Karpas-422 (cell line): Measurements from ENCODE around the gene CASQ2. TPM values are rescaled to one million over a fixed set of nuclear protein-coding genes. Genes with fewer than 3 reads are reported as not detected.

ENCODE experiments used
- DNase-seq: peaks from one replicate; pipeline ENCODE4 v3.0.0-alpha.2; 2015
- H2AFZ ChIP-seq: fragments of 200-600 bp; sonication (generic); 2 replicates; pipeline ENCODE4 v1.6.1; 2014; ENCODE audit warnings: antibody characterized with exemption, low read length, mixed read lengths
- H3K27ac ChIP-seq: fragments of 200-600 bp; sonication (generic); 2 replicates; pipeline ENCODE4 v1.5.1; 2014; ENCODE audit warnings: mild to moderate bottlenecking, low read length, moderate library complexity
- H3K27me3 ChIP-seq: fragments of 200-600 bp; sonication (generic); 2 replicates; pipeline ENCODE4 v1.6.1; 2014; ENCODE audit warnings: low read length, mixed read lengths
- H3K36me3 ChIP-seq: fragments of 200-600 bp; sonication (generic); 2 replicates; pipeline ENCODE4 v1.6.1; 2014; ENCODE audit warnings: low read length, mixed read lengths; ENCODE audit not compliant: insufficient read depth
- H3K4me1 ChIP-seq: fragments of 200-600 bp; sonication (generic); 2 replicates; pipeline ENCODE4 v1.6.1; 2014; ENCODE audit warnings: mild to moderate bottlenecking, low read length, mixed read lengths
- H3K4me2 ChIP-seq: fragments of 200-600 bp; sonication (generic); 2 replicates; pipeline ENCODE4 v1.6.1; 2014; ENCODE audit warnings: low read length, low read depth, mild to moderate bottlenecking; ENCODE audit not compliant: poor library complexity, severe bottlenecking
- H3K4me3 ChIP-seq: fragments of 200-600 bp; sonication (generic); 2 replicates; pipeline ENCODE4 v1.5.1; 2014; ENCODE audit warnings: mild to moderate bottlenecking, antibody characterized with exemption, low read length, mixed read lengths
- H3K79me2 ChIP-seq: fragments of 200-600 bp; sonication (generic); 2 replicates; pipeline ENCODE4 v1.6.1; 2014; ENCODE audit warnings: mild to moderate bottlenecking, low read length, mixed read lengths
- H3K9ac ChIP-seq: fragments of 200-600 bp; sonication (generic); 2 replicates; pipeline ENCODE4 v1.6.0; 2014; ENCODE audit warnings: low read length
- H3K9me2 ChIP-seq: fragments of 200-600 bp; sonication (generic), shearing (Covaris generic); replicated peaks from 2 replicates; pipeline ENCODE4 v1.6.0; 2014; ENCODE audit warnings: mild to moderate bottlenecking, low read length, moderate library complexity; ENCODE audit not compliant: insufficient read depth
- H3K9me3 ChIP-seq: fragments of 300-700, 200-600 bp; sonication (generic); 2 replicates; pipeline ENCODE4 v1.6.1; 2014; ENCODE audit warnings: low read length, mixed read lengths
- H4K20me1 ChIP-seq: fragments of 200-600 bp; sonication (generic); 2 replicates; pipeline ENCODE4 v1.6.1; 2014; ENCODE audit warnings: mild to moderate bottlenecking, antibody characterized with exemption, low read length, low read depth; ENCODE audit not compliant: insufficient read depth
- total RNA-seq: library from RNA; depleted of rRNA; stranded (reverse); fragments of >200 nt; shearing (Covaris generic); gene quantifications from 2 replicates; pipeline ENCODE4 v1.2.3, GENCODE V29; 2014; ENCODE audit warnings: low replicate concordance

Gene CASQ2
- total RNA-seq, 1 experiment from 2014 or later: not detected

DNA sequence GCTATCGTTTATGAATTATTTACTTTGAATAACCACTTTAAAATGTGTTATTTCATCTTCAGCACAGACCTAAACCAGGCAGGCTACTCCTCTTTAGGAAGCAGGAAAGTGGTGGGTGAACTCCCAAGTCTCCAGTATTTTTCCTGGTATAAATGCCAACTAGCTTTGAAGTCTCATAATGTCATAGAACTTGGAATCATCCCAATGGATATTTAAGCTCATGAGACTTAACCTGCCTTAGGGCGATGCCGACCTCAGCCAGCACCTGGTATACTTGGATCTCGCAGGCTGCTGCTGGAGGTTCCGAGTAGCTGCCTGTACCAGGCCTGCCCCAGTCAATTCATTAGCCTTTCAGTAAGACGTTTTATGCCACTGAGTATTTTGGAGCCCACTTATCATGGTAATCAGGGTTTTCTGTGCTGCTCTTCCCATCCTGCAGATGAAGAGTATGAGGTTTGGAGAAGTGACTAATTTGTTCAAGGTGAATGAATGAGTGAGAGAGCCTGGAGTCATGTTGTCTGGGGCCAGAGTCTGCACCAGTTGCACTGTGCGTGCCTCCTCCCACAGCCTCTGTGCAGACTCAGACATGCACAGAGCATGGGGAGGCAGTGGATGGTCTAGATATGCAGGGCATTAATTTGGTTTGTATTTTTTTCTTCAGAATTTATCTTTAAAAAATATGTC lies 91.9 kb downstream of the CASQ2 start:
- Histone ChIP-seq H3K9me2 (no peaks in the 10 kb centered on the region), H3K4me1 (no peaks in the 10 kb centered on the region), H3K4me2 (no peak overlapping the region), H3K9ac (no peak overlapping the region), H3K79me2 (no peaks in the 10 kb centered on the region), H3K4me3 (no peak overlapping the region), H4K20me1 (no peaks in the 10 kb centered on the region), H2AFZ (no peak overlapping the region), H3K27ac (no peak overlapping the region), H3K9me3 (no peaks in the 10 kb centered on the region), H3K36me3 (no peaks in the 10 kb centered on the region), H3K27me3 (no peaks in the 10 kb centered on the region)
- no peak for DNase-seq

DNA sequence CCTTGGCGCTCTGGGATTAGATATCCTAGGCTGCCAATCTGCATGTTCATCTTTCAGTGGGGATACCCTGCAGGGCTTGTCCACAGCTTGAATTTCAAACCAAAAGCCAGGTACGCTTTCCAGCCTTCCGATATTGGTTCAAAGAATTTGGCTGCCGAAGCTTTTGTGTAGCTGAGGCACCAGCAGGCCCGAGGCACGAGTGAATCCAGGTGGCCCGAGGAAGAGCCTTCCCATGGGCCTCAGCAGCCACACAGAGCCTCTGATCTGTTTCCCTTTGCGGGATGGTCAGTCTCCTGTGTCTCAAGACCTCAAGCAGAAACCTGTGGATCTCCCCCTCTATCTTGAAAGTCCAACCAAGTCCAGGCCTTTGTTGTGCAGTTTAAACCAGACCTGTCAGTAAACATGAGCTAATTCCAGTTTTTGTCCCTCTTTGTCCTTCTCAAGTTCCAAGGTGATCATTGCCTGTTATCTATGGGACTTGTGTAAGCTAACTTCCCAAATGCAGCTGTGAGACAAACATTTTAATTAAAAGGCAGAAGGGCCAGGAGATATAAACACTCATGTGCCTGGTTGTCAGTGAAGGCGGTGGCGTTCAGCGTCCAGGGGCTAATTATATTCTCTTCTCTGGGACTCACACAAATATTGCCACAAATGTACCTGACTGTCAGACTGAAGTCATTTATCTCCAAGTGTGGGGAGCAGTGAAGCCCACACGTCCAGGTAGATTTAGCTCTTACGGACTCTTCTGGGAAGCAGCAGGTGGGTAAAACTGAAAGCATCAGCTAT lies 96.1 kb downstream of the CASQ2 start:
- H2AFZ ChIP-seq: no peak overlapping the region
- H4K20me1 ChIP-seq: no peaks in the 10 kb centered on the region
- no peaks in the 10 kb centered on the region for H3K9me2 ChIP-seq
- H3K36me3 ChIP-seq: no peaks in the 10 kb centered on the region
- no peak for DNase-seq
- no peaks in the 10 kb centered on the region for H3K27me3 ChIP-seq
- no peak overlapping the region for H3K27ac ChIP-seq
- H3K9me3 ChIP-seq: no peaks in the 10 kb centered on the region
- H3K9ac ChIP-seq: no peak overlapping the region
- no peaks in the 10 kb centered on the region for H3K79me2 ChIP-seq
- H3K4me1 ChIP-seq: no peaks in the 10 kb centered on the region
- H3K4me2 ChIP-seq: no peak overlapping the region
- H3K4me3 ChIP-seq: no peak overlapping the region

DNA sequence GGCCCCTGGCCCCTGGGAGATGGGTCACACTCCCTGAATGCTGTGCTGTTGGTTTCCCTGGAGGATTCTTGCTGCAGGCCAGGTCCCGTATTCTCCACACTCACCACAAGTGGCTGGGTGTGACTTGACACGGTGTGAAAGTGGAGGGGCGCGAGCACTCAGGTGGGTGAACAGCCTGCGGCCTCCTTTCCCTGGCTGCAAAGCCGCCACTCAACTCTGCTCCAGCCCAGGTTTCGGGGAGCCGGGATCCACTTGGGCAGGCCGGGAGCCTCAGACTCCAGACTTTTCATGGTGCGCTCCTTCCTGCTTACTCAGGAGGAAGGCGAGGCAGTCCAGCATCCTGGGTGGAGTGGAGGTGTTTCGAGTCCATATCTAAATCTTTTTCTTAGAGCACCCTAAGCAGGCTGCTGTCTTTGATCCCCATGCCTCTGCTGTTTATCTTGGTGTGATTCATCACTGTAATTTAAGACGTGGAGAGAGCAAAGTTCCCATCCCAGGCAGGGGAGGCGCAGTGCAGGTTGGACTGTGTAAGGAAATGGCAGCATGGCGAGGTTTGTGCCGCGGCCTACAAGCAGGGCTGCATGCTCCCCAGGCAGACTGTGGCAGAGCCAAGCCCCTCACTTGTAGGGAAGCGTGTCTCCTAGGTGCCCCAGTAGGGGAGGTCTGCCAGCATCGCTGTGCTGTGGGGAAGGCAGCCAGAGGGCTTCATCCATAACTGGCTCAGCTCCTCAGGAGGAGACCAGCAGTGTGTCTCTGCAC lies 97.2 kb downstream of the CASQ2 start:
- Histone ChIP-seq H3K9me3 (no peaks in the 10 kb centered on the region), H3K4me2 (no peak overlapping the region), H3K36me3 (no peaks in the 10 kb centered on the region)

DNA sequence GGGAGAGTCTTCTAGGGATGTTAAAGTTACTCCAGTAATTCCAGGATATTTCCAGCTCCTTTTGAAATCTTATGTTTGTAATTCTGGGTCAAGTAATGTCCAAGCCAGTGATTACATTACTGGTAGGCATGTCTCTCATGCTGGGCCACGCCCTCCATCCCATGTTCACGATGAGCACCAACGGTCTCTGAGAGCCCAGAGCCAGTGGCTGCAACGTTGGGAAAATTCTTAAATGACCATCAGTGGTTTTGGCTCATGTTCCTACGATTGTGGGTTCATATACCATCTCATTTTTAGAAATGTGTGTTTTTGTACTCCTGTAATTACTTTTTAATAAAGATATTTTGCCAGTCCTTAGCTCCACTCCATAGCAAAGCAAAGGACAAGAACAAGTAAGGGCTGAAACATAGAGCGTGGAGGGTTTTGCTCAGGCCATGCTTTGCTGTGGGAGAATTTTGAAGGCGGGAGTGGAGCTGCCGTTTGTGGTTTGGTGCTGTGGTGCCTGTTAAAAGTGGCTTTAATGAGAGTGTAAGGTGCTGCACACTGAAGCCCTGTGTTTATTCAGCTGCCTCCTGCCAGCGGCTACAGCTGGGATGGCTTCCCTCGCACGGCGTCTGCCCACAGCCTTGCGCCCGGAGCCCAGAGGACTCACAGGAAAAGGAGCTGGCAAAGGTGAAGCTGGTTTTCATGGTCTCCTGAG lies 97.9 kb downstream of the CASQ2 start:
- H3K36me3 ChIP-seq: no peaks in the 10 kb centered on the region
- H3K4me2 ChIP-seq: no peak overlapping the region
- no peaks in the 10 kb centered on the region for H4K20me1 ChIP-seq
- H3K9me2 ChIP-seq: no peaks in the 10 kb centered on the region
- no peaks in the 10 kb centered on the region for H3K9me3 ChIP-seq
- no peak for DNase-seq
- H3K4me1 ChIP-seq: no peaks in the 10 kb centered on the region
- H3K27me3 ChIP-seq: no peaks in the 10 kb centered on the region
- H3K9ac ChIP-seq: no peak overlapping the region
- no peak overlapping the region for H3K27ac ChIP-seq
- H2AFZ ChIP-seq: no peak overlapping the region
- no peak overlapping the region for H3K4me3 ChIP-seq
- no peaks in the 10 kb centered on the region for H3K79me2 ChIP-seq

More for the DNA sequence above, 97.2 kb downstream of the CASQ2 start:
- no peak overlapping the region for H3K27ac ChIP-seq
- no peaks in the 10 kb centered on the region for H3K79me2 ChIP-seq
- H3K9me2 ChIP-seq: no peaks in the 10 kb centered on the region
- no peak overlapping the region for H2AFZ ChIP-seq
- no peak overlapping the region for H3K9ac ChIP-seq
- no peak overlapping the region for H3K4me3 ChIP-seq
- H3K4me1 ChIP-seq: no peaks in the 10 kb centered on the region
- H4K20me1 ChIP-seq: no peaks in the 10 kb centered on the region
- no peaks in the 10 kb centered on the region for H3K27me3 ChIP-seq
- DNase-seq: no peak

DNA sequence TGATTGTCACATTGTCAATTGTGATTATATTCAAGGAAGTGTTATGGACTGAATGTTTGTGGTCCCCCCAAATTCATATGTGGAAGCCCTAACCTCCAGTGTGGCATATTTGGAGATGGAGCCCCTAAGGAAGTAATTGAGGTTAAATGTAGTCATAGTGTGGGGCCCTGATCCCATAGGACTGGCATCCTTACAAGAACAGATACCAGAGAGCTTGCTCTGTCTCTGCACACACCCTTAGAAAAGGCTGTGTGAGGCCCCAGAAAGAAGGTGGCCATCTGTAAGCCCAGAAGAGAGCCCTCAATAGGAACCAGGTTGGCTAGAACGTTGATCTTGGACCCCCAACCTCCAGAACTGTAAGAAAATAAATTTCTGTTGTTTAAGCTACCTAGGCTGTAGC lies 98.6 kb downstream of the CASQ2 start:
- Histone ChIP-seq H4K20me1 (no peaks in the 10 kb centered on the region), H3K9ac (no peak overlapping the region), H3K27ac (no peak overlapping the region), H2AFZ (no peak overlapping the region), H3K36me3 (no peaks in the 10 kb centered on the region), H3K9me3 (no peaks in the 10 kb centered on the region), H3K4me1 (peaks cover 7% of the 10 kb centered on the region), H3K9me2 (no peaks in the 10 kb centered on the region), H3K4me2 (no peak overlapping the region), H3K4me3 (no peak overlapping the region), H3K27me3 (no peaks in the 10 kb centered on the region), H3K79me2 (no peaks in the 10 kb centered on the region)
- DNase-seq: no peak

DNA sequence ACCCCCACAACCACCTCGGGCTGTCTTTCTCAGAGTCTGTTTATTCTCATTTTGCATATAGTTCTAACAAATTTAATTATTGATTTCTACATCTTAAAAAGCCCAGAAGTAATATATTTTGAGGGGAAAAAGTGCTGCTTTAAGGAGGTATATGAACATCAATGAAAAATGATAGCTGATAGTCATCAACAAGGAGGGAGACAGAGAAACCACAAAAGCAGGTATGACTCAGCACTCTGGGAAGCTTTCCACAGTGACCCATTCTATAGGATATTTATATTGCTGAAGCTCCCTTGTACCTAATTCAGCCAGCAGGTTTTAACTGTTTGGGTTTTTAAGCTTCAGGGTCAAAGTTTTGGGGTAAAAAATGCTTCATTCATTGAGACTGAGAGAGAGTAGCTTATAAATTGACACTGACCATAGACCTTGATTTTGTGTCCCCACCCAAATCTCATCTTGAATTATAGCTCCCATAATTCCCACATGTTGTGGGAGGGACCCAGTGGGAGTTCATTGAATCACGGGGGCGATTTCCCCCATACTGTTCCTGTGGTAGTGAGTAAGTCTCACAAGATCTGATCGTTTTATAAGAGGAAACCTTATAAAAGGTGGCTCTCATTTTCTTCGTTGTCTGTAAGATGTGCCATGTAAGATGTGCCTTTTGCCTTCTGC lies 99.4 kb downstream of the CASQ2 start:
- DNase-seq: no peak
- H3K4me2 ChIP-seq: no peak overlapping the region
- H3K27ac ChIP-seq: no peak overlapping the region
- H3K9me3 ChIP-seq: no peaks in the 10 kb centered on the region
- H2AFZ ChIP-seq: no peak overlapping the region
- H3K36me3 ChIP-seq: no peaks in the 10 kb centered on the region
- no peak overlapping the region for H3K4me3 ChIP-seq
- no peaks in the 10 kb centered on the region for H4K20me1 ChIP-seq
- H3K79me2 ChIP-seq: no peaks in the 10 kb centered on the region
- H3K4me1 ChIP-seq: peaks cover 11% of the 10 kb centered on the region
- no peak overlapping the region for H3K9ac ChIP-seq
- no peaks in the 10 kb centered on the region for H3K9me2 ChIP-seq
- H3K27me3 ChIP-seq: no peaks in the 10 kb centered on the region

DNA sequence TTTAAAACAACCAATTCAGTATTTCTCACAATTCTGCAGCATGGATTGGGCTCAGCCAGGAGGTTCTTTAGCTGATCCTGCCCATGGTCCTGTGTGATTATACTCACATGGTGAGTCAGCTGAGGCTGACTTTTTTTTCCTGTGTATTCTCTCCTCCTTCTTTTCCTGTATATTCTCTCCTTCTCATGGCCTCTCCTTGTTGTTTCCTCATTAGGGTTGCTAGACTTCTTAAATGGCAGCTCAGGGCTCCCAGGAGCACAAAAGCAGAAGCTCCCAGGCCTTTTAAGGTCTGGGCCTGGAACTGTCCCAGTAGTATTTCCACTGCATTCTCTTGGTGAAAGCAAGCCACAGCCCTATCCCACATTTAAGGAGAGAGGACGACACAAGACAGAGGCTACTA lies 99.9 kb downstream of the CASQ2 start:
- H3K79me2 ChIP-seq: no peaks in the 10 kb centered on the region
- no peaks in the 10 kb centered on the region for H3K9me3 ChIP-seq
- H3K27me3 ChIP-seq: no peaks in the 10 kb centered on the region
- no peaks in the 10 kb centered on the region for H4K20me1 ChIP-seq
- H3K36me3 ChIP-seq: no peaks in the 10 kb centered on the region
- no peak overlapping the region for H2AFZ ChIP-seq
- no peak overlapping the region for H3K9ac ChIP-seq
- no peak overlapping the region for H3K4me2 ChIP-seq
- H3K27ac ChIP-seq: no peak overlapping the region
- H3K9me2 ChIP-seq: no peaks in the 10 kb centered on the region
- no peak for DNase-seq
- peaks cover 11% of the 10 kb centered on the region for H3K4me1 ChIP-seq
- H3K4me3 ChIP-seq: no peak overlapping the region
